HepG2 (cell line): ENCODE results near the gene SOX8.

Experiments
- CTCF ChIP-seq: sonication (generic); formaldehyde crosslinking; IDR thresholded peaks from 2 replicates; pipeline ENCODE4 v1.5.0; 2020; ENCODE audit warnings: mild to moderate bottlenecking, missing genetic modification reagents, moderate library complexity
- HMG20A ChIP-seq: IDR thresholded peaks from 2 replicates; pipeline ENCODE4 v1.6.1; 2016; ENCODE audit warnings: borderline replicate concordance
- REST ChIP-seq, 2 experiments: IDR thresholded peaks; 2 replicates each; pipeline ENCODE4 v1.6.1; 2011 to 2012; ENCODE audit warnings: low read length in 2 of 2, borderline replicate concordance in 1 of 2, low read depth in 1 of 2, mild to moderate bottlenecking in 1 of 2, moderate library complexity in 1 of 2
- ZNF263 ChIP-seq: sonication (generic); formaldehyde crosslinking; IDR thresholded peaks from 2 replicates; pipeline ENCODE4 v1.4.0; 2020; ENCODE audit warnings: missing genetic modification reagents
- ZNF274 ChIP-seq: sonication (generic); formaldehyde crosslinking; IDR thresholded peaks from 2 replicates; pipeline ENCODE4 v1.5.1; 2020; ENCODE audit warnings: mild to moderate bottlenecking, missing genetic modification reagents
- ZNF3 ChIP-seq: IDR thresholded peaks from 2 replicates; pipeline ENCODE4 v1.7.0; 2017; ENCODE audit warnings: inconsistent platforms
- ZNF501 ChIP-seq: sonication (generic); formaldehyde crosslinking; IDR thresholded peaks from 2 replicates; pipeline ENCODE4 v1.5.1; 2020; ENCODE audit warnings: mild to moderate bottlenecking, moderate library complexity, missing genetic modification reagents
- ZZZ3 ChIP-seq: sonication (generic); formaldehyde crosslinking; IDR thresholded peaks from 2 replicates; pipeline ENCODE4 v1.4.0; 2020; ENCODE audit warnings: missing genetic modification reagents, mild to moderate bottlenecking, borderline replicate concordance

- TF ChIP-seq ZNF274 (CRISPR knock-in tag) (no peak), HMG20A (no peak), CTCF (no peak), ZZZ3 (CRISPR knock-in tag) (no peak), ZNF263 (CRISPR knock-in tag) (no peak), ZNF3 (CRISPR knock-in tag) (no peak), ZNF501 (CRISPR knock-in tag) (no peak), REST (IDR thresholded peaks at IDR 0.05; ENCODE audit: borderline replicate concordance in 1 of 2, low read depth in 1 of 2, low read length in 2 of 2) (no peak)
Observed at GRCh38 chr16:1036166-1036565, 54.6 kb downstream of the SOX8 start.
